Measurements from ENCODE around the gene SAMD4B.

The SAMD4B gene

DNA sequence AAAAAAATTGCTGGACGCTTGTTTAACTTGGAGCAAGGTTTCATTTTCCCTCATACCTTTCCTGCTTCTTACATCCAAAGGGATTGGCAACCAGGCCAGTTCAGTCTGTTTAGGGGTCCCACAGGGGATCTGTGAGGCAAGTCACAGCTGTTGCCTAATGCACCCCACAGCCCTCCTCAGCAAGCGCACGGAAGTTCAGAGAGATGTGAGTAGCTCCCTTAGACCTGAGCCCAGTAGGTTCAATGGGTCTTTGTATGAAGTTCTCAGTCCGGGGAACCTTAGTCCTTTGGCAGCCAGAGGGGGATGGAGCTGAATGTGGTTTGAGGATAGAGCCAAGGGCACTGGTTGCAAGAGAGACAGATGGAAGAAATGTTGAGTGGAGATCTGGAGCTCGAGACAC, 13.0 kb downstream of the SAMD4B start:
- Histone ChIP-seq H2AFZ (no peak overlapping the region), H3K36me3 (ENCODE audit: control insufficient read depth, insufficient read depth, low read length) (no peaks in the 10 kb centered on the region), H3K4me2 (ENCODE audit: low read length) (no peak overlapping the region), H3K79me2 (peaks cover 2% of the 10 kb centered on the region), H3K4me1 (no peaks in the 10 kb centered on the region), H3K9ac (no peak overlapping the region), H3K27ac (no peak overlapping the region), H3K4me3 (ENCODE audit: low read depth, low read length) (no peak overlapping the region), H3K27me3 (ENCODE audit: control insufficient read depth, insufficient read depth, low read length) (no peaks in the 10 kb centered on the region), H3K9me3 (ENCODE audit: control insufficient read depth, low read length) (no peaks in the 10 kb centered on the region)
- TF ChIP-seq, protein P1, sequence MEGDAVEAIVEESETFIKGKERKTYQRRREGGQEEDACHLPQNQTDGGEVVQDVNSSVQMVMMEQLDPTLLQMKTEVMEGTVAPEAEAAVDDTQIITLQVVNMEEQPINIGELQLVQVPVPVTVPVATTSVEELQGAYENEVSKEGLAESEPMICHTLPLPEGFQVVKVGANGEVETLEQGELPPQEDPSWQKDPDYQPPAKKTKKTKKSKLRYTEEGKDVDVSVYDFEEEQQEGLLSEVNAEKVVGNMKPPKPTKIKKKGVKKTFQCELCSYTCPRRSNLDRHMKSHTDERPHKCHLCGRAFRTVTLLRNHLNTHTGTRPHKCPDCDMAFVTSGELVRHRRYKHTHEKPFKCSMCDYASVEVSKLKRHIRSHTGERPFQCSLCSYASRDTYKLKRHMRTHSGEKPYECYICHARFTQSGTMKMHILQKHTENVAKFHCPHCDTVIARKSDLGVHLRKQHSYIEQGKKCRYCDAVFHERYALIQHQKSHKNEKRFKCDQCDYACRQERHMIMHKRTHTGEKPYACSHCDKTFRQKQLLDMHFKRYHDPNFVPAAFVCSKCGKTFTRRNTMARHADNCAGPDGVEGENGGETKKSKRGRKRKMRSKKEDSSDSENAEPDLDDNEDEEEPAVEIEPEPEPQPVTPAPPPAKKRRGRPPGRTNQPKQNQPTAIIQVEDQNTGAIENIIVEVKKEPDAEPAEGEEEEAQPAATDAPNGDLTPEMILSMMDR (IDR thresholded peaks at IDR 0.05): no peak

DNA sequence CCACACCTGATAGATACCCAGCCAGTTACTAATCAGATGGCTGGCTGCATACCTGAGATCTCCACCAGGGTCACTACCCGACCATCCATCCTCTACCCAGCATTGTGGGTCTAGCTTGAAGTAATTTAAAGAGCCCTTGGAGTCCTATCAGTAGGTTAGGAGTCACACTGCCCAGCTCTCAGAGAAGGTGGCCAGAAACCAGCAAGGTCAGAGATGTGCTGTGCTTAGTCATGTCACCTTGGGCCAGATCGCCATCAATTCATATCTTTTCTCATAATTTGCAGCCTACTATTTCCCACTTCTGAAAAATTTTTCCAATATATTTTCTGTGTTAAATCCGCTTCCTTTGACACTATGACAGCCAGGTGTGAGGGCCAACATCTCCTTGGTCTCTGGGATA, 13.9 kb downstream of the SAMD4B start:
- Histone ChIP-seq H3K4me1 (no peaks in the 10 kb centered on the region), H2AFZ (no peak overlapping the region), H3K36me3 (ENCODE audit: control insufficient read depth, insufficient read depth, low read length) (no peaks in the 10 kb centered on the region), H3K27me3 (ENCODE audit: control insufficient read depth, insufficient read depth, low read length) (no peaks in the 10 kb centered on the region), H3K9me3 (ENCODE audit: control insufficient read depth, low read length) (no peaks in the 10 kb centered on the region), H3K9ac (no peak overlapping the region), H3K79me2 (peaks cover 2% of the 10 kb centered on the region), H3K27ac (no peak overlapping the region), H3K4me3 (ENCODE audit: low read depth, low read length) (no peak overlapping the region), H3K4me2 (ENCODE audit: low read length) (no peak overlapping the region)
- TF ChIP-seq, protein P1 (IDR thresholded peaks at IDR 0.05): no peak

- TF ChIP-seq, protein P1 (IDR thresholded peaks at IDR 0.05): no peak
- H3K36me3 ChIP-seq (ENCODE audit: control insufficient read depth, insufficient read depth, low read length): no peaks in the 10 kb centered on the region
- no peak overlapping the region for H3K27ac ChIP-seq
Observed at GRCh38 chr19:39356647-39357046, 14.4 kb downstream of the SAMD4B start.

GRCh38 chr19:39359026-39359425, 16.8 kb downstream of the SAMD4B start:
- Histone ChIP-seq H3K4me2 (ENCODE audit: low read length) (no peak overlapping the region), H3K79me2 (peaks cover 5% of the 10 kb centered on the region), H3K27me3 (ENCODE audit: control insufficient read depth, insufficient read depth, low read length) (no peaks in the 10 kb centered on the region), H3K27ac (no peak overlapping the region), H3K9me3 (ENCODE audit: control insufficient read depth, low read length) (no peaks in the 10 kb centered on the region), H3K36me3 (ENCODE audit: control insufficient read depth, insufficient read depth, low read length) (no peaks in the 10 kb centered on the region), H3K9ac (no peak overlapping the region), H2AFZ (no peak overlapping the region), H3K4me1 (no peaks in the 10 kb centered on the region), H3K4me3 (ENCODE audit: low read depth, low read length) (no peak overlapping the region)
- TF ChIP-seq, protein P1 (IDR thresholded peaks at IDR 0.05): no peak

More at GRCh38 chr19:39356647-39357046, 14.4 kb downstream of the SAMD4B start:
- no peaks in the 10 kb centered on the region for H3K4me1 ChIP-seq
- H3K4me2 ChIP-seq (ENCODE audit: low read length): no peak overlapping the region
- no peak overlapping the region for H3K4me3 ChIP-seq (ENCODE audit: low read depth, low read length)
- no peaks in the 10 kb centered on the region for H3K27me3 ChIP-seq (ENCODE audit: control insufficient read depth, insufficient read depth, low read length)
- no peaks in the 10 kb centered on the region for H3K9me3 ChIP-seq (ENCODE audit: control insufficient read depth, low read length)
- no peak overlapping the region for H3K9ac ChIP-seq
- peaks cover 2% of the 10 kb centered on the region for H3K79me2 ChIP-seq
- no peak overlapping the region for H2AFZ ChIP-seq

DNA sequence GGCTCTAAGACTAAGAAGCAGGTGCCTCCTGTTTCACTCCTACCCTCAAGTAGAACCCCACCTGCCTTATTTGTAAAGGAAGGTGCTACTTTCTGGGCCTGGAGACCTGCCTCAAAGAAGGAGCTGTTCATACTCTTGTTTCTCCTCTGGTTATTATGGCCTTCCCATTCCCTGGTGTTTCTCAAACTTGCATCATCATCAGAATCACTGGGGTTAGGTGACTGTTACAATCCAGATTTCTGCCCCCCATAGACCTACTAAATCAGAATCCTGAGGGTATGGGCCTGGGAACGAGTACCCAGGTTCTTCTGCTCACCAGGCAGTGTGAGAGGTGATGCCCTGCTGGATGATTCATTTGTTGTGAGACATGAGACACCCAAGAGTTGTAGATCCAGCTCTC, 18.4 kb downstream of the SAMD4B start:
- no peak overlapping the region for H2AFZ ChIP-seq
- no peak overlapping the region for H3K4me3 ChIP-seq (ENCODE audit: low read depth, low read length)
- no peak overlapping the region for H3K4me2 ChIP-seq (ENCODE audit: low read length)
- no peaks in the 10 kb centered on the region for H3K4me1 ChIP-seq
- TF ChIP-seq, protein P1 (IDR thresholded peaks at IDR 0.05): no peak
- H3K27me3 ChIP-seq (ENCODE audit: control insufficient read depth, insufficient read depth, low read length): no peaks in the 10 kb centered on the region
- H3K27ac ChIP-seq: no peak overlapping the region
- H3K36me3 ChIP-seq (ENCODE audit: control insufficient read depth, insufficient read depth, low read length): no peaks in the 10 kb centered on the region
- H3K79me2 ChIP-seq: peaks cover 5% of the 10 kb centered on the region
- H3K9ac ChIP-seq: no peak overlapping the region
- no peaks in the 10 kb centered on the region for H3K9me3 ChIP-seq (ENCODE audit: control insufficient read depth, low read length)
